Measurements from ENCODE around the gene SKAP2. TPM values are rescaled to one million over a fixed set of nuclear protein-coding genes. Genes with fewer than 3 reads are reported as not detected.
A peak's percentile ranks its signal among the peaks of the same experiment; 100 is the strongest.

SKAP2 gene
- polyA plus RNA-seq, 1 donor from 2014 or later = 3.6 TPM

DNA sequence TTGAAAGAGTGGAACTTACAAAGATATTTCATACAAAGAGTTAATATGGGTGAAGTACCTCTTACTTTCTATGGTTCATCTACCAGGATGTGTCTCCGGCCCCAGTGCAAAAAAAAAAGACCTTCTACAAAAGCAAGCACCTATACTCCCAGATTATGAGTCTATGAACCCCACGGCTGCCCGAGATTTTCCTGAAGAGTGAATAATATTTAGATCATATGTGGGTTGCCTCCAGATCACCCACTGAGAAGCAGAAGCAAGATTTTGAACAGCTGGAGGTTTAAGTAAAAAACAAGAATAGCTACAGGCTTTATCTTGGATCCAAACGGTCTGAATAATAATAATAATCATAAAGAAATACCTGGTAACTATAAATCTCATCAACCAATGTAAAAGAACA is 207.7 kb downstream of the SKAP2 start:
- peak overlapping the region; percentile 99 for H3K27ac ChIP-seq (ENCODE audit: low read length)
- H4K20me1 ChIP-seq (ENCODE audit: insufficient read depth) = no peaks in the 10 kb centered on the region
- H3K9ac ChIP-seq (ENCODE audit: low read length) = peak overlapping the region; percentile 81
- no peaks in the 10 kb centered on the region for H3K36me3 ChIP-seq (ENCODE audit: insufficient read depth, low read length)
- no peaks in the 10 kb centered on the region for H3K79me2 ChIP-seq (replicated peaks; ENCODE audit: insufficient read depth, low read length)
- TF ChIP-seq, protein P1, sequence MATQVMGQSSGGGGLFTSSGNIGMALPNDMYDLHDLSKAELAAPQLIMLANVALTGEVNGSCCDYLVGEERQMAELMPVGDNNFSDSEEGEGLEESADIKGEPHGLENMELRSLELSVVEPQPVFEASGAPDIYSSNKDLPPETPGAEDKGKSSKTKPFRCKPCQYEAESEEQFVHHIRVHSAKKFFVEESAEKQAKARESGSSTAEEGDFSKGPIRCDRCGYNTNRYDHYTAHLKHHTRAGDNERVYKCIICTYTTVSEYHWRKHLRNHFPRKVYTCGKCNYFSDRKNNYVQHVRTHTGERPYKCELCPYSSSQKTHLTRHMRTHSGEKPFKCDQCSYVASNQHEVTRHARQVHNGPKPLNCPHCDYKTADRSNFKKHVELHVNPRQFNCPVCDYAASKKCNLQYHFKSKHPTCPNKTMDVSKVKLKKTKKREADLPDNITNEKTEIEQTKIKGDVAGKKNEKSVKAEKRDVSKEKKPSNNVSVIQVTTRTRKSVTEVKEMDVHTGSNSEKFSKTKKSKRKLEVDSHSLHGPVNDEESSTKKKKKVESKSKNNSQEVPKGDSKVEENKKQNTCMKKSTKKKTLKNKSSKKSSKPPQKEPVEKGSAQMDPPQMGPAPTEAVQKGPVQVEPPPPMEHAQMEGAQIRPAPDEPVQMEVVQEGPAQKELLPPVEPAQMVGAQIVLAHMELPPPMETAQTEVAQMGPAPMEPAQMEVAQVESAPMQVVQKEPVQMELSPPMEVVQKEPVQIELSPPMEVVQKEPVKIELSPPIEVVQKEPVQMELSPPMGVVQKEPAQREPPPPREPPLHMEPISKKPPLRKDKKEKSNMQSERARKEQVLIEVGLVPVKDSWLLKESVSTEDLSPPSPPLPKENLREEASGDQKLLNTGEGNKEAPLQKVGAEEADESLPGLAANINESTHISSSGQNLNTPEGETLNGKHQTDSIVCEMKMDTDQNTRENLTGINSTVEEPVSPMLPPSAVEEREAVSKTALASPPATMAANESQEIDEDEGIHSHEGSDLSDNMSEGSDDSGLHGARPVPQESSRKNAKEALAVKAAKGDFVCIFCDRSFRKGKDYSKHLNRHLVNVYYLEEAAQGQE (IDR thresholded peaks at IDR 0.05; ENCODE audit: borderline replicate concordance) = no peak
- no peak for TF ChIP-seq EZH2 (IDR thresholded peaks at IDR 0.05; ENCODE audit: borderline replicate concordance, insufficient read depth, low read length, poor library complexity, severe bottlenecking)
- H3K4me3 ChIP-seq (ENCODE audit: low read length) = peak overlapping the region; percentile 56
- H3K27me3 ChIP-seq (ENCODE audit: insufficient read depth, low read depth, low read length) = no peaks in the 10 kb centered on the region
- H3K9me3 ChIP-seq (ENCODE audit: low read length) = no peaks in the 10 kb centered on the region
- H3K4me2 ChIP-seq (ENCODE audit: low read length) = peak overlapping the region; percentile 75
- no peaks in the 10 kb centered on the region for H3K9me2 ChIP-seq (ENCODE audit: insufficient read depth, low read length)
- H3F3A ChIP-seq (ENCODE audit: insufficient read depth, low read length, poor library complexity, severe bottlenecking) = peaks cover 10% of the 10 kb centered on the region
- H2AFZ ChIP-seq (ENCODE audit: low read depth, low read length) = no peak overlapping the region

DNA sequence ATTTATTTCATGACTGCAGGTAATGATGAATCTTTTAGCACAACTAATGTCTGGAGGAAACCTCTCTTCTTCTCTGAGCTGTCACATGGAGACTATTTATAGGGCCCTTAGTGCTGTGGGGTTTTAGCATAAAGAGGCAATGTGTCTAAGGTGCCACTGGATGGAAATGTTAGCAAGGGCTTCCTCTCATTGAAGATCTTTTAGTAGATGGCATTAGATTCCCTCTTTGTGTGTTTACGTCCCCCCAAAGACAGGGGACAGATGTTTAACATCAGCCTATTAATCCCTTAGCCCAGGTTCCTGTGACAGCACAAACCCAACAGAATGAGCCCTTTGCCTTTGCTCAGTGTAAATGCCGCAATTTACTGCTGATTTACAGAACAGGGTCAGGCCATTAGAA is 208.6 kb downstream of the SKAP2 start:
- Histone ChIP-seq H3K79me2 (replicated peaks; ENCODE audit: insufficient read depth, low read length) (no peaks in the 10 kb centered on the region), H3K27ac (ENCODE audit: low read length) (peak overlapping the region; percentile 99), H2AFZ (ENCODE audit: low read depth, low read length) (no peak overlapping the region), H3K4me2 (ENCODE audit: low read length) (peak overlapping the region; percentile 75), H3K36me3 (ENCODE audit: insufficient read depth, low read length) (no peaks in the 10 kb centered on the region), H3K4me3 (ENCODE audit: low read length) (peak overlapping the region; percentile 56), H3F3A (ENCODE audit: insufficient read depth, low read length, poor library complexity, severe bottlenecking) (peaks cover 10% of the 10 kb centered on the region), H3K9ac (ENCODE audit: low read length) (peak overlapping the region; percentile 81), H3K9me2 (ENCODE audit: insufficient read depth, low read length) (no peaks in the 10 kb centered on the region), H3K27me3 (ENCODE audit: insufficient read depth, low read depth, low read length) (no peaks in the 10 kb centered on the region), H3K9me3 (ENCODE audit: low read length) (no peaks in the 10 kb centered on the region), H4K20me1 (ENCODE audit: insufficient read depth) (no peaks in the 10 kb centered on the region)
- TF ChIP-seq POLR2AphosphoS5 (IDR thresholded peaks at IDR 0.05) = peak; percentile 76
- TF ChIP-seq MXI1 (conservative IDR thresholded peaks at IDR 0.05; ENCODE audit: poor library complexity, severe bottlenecking) = peak; percentile 13
- TF ChIP-seq, protein P2, sequence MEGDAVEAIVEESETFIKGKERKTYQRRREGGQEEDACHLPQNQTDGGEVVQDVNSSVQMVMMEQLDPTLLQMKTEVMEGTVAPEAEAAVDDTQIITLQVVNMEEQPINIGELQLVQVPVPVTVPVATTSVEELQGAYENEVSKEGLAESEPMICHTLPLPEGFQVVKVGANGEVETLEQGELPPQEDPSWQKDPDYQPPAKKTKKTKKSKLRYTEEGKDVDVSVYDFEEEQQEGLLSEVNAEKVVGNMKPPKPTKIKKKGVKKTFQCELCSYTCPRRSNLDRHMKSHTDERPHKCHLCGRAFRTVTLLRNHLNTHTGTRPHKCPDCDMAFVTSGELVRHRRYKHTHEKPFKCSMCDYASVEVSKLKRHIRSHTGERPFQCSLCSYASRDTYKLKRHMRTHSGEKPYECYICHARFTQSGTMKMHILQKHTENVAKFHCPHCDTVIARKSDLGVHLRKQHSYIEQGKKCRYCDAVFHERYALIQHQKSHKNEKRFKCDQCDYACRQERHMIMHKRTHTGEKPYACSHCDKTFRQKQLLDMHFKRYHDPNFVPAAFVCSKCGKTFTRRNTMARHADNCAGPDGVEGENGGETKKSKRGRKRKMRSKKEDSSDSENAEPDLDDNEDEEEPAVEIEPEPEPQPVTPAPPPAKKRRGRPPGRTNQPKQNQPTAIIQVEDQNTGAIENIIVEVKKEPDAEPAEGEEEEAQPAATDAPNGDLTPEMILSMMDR (IDR thresholded peaks at IDR 0.05; ENCODE audit: poor library complexity, severe bottlenecking) = peak; percentile 62
- TF ChIP-seq TAF1 (IDR thresholded peaks at IDR 0.05; ENCODE audit: low read depth) = no peak
- no peak for TF ChIP-seq EZH2 (IDR thresholded peaks at IDR 0.05; ENCODE audit: borderline replicate concordance, insufficient read depth, low read length, poor library complexity, severe bottlenecking)
- TF ChIP-seq, protein P1 (IDR thresholded peaks at IDR 0.05; ENCODE audit: borderline replicate concordance) = peak; percentile 76
- peak; percentile 71 for TF ChIP-seq SMC3 (conservative IDR thresholded peaks at IDR 0.05; ENCODE audit: poor library complexity)
- TF ChIP-seq RAD21 (conservative IDR thresholded peaks at IDR 0.05) = peak; percentile 69
- peak; percentile 90 for TF ChIP-seq EP300 (conservative IDR thresholded peaks at IDR 0.05; ENCODE audit: poor library complexity, severe bottlenecking)
